Naive thymus-derived CD4-positive, alpha-beta T cell (primary cell): ENCODE data around the gene ERGIC3. TPM values are rescaled to one million over a fixed set of nuclear protein-coding genes. Genes with fewer than 3 reads are reported as not detected.

Experiments used
- ATAC-seq: fragments of 150-1000 bp; cut with Tn5 transposase; 2 replicates; pipeline ENCODE4 v1.10.0; 2021; ENCODE audit warnings: mild to moderate bottlenecking, moderate library complexity
- CTCF ChIA-PET: fragments of 350-600 bp; sonication (Branson Sonifier 250); formaldehyde crosslinking; loops from one replicate; lab custom pipeline; 2021; ENCODE audit warnings: antibody characterized with exemption; lab: Charles Lee
- POLR2A ChIA-PET: fragments of 350-600 bp; sonication (Branson Sonifier 250); formaldehyde crosslinking; loops from one replicate; lab custom pipeline; 2021; ENCODE audit warnings: antibody characterized with exemption, inconsistent platforms; lab: Charles Lee
- DNase-seq, 9 donors: peaks; one replicate each; pipeline versions ENCODE4 v3.0.0 to v3.0.0-alpha.2; 2020 to 2022; ENCODE audit warnings: mixed read lengths in 1 of 9
- H3K27ac ChIP-seq: one replicate; pipeline ENCODE4 v1.7.0; 2013; ENCODE audit warnings: mild to moderate bottlenecking, low read depth, low read length, moderate library complexity
- H3K27me3 ChIP-seq, 2 donors: one replicate each; pipeline ENCODE4 v1.7.0; 2013; ENCODE audit warnings: low read length in 2 of 2, mild to moderate bottlenecking in 2 of 2, moderate library complexity in 2 of 2; ENCODE audit not compliant: control insufficient read depth in 2 of 2, insufficient read depth in 2 of 2
- H3K36me3 ChIP-seq, 3 experiments: 1 replicate in 2 of 3; 2 replicates in 1 of 3; pipeline ENCODE4 v1.7.0; 2013; ENCODE audit warnings: low read length in 3 of 3, mild to moderate bottlenecking in 3 of 3, moderate library complexity in 1 of 3; ENCODE audit not compliant: insufficient read depth in 3 of 3, control insufficient read depth in 2 of 3
- H3K4me1 ChIP-seq, 2 donors: one replicate each; pipeline ENCODE4 v1.7.0; 2013; ENCODE audit warnings: low read length in 2 of 2, mild to moderate bottlenecking in 2 of 2, moderate library complexity in 1 of 2; ENCODE audit not compliant: control insufficient read depth in 2 of 2, insufficient read depth in 2 of 2
- H3K4me3 ChIP-seq: 2 replicates; pipeline ENCODE4 v1.7.0; 2013; ENCODE audit warnings: mild to moderate bottlenecking, low read length
- H3K9me3 ChIP-seq, 3 experiments: 1 replicate in 2 of 3; 2 replicates in 1 of 3; pipeline ENCODE4 v1.7.0; 2013; ENCODE audit warnings: low read length in 3 of 3; ENCODE audit not compliant: control insufficient read depth in 2 of 3
- H3K27ac Mint-ChIP-seq, 9 donors: one replicate each; pipeline ENCODE4 v1.8.0; 2020 to 2022; ENCODE audit warnings: mixed read lengths in 9 of 9, mild to moderate bottlenecking in 8 of 9, moderate library complexity in 5 of 9, inconsistent platforms in 2 of 9
- H3K27me3 Mint-ChIP-seq, 5 donors: one replicate each; pipeline ENCODE4 v1.8.0; 2021 to 2022; ENCODE audit warnings: mixed read lengths in 5 of 5, mild to moderate bottlenecking in 1 of 5
- H3K36me3 Mint-ChIP-seq, 5 donors: one replicate each; pipeline ENCODE4 v1.8.0; 2020 to 2022; ENCODE audit warnings: mixed read lengths in 5 of 5, mild to moderate bottlenecking in 3 of 5, inconsistent platforms in 1 of 5
- H3K4me1 Mint-ChIP-seq, 7 donors: one replicate each; pipeline ENCODE4 v1.8.0; 2020 to 2022; ENCODE audit warnings: mixed read lengths in 7 of 7, mild to moderate bottlenecking in 3 of 7, inconsistent platforms in 1 of 7
- H3K4me3 Mint-ChIP-seq, 10 donors: one replicate each; pipeline ENCODE4 v1.8.0; 2020 to 2022; ENCODE audit warnings: mild to moderate bottlenecking in 10 of 10, mixed read lengths in 10 of 10, moderate library complexity in 6 of 10, inconsistent platforms in 2 of 10
- H3K9me3 Mint-ChIP-seq, 11 donors: one replicate each; pipeline ENCODE4 v1.8.0; 2020 to 2022; ENCODE audit warnings: mixed read lengths in 11 of 11, mild to moderate bottlenecking in 4 of 11, inconsistent platforms in 1 of 11, moderate library complexity in 1 of 11
- intact Hi-C, 2 donors: fragments of 100-400 bp; cut with micrococcal nuclease; formaldehyde crosslinking; loops; one replicate each; pipeline ENCODE4 v1.15.1; 2023
- polyA plus RNA-seq, 2 donors: library from polyadenylated mRNA; unstranded; fragments of 300-500 nt; fragmentation: Illumina TruSeq; gene quantifications; one replicate each; pipeline ENCODE4 v1.2.3, GENCODE V29; 2021
- total RNA-seq, 6 experiments: library from RNA in 5 of 6; stranded (reverse) in 5 of 6; gene quantifications; 1 replicate in 5 of 6; 2 replicates in 1 of 6; pipeline ENCODE4 v1.2.3 and lab custom pipeline; 2021 to 2026

The ERGIC3 gene
- total and polyA plus RNA-seq, 7 experiments from 2014 or later: 135 to 158 (median 148) TPM

DNA sequence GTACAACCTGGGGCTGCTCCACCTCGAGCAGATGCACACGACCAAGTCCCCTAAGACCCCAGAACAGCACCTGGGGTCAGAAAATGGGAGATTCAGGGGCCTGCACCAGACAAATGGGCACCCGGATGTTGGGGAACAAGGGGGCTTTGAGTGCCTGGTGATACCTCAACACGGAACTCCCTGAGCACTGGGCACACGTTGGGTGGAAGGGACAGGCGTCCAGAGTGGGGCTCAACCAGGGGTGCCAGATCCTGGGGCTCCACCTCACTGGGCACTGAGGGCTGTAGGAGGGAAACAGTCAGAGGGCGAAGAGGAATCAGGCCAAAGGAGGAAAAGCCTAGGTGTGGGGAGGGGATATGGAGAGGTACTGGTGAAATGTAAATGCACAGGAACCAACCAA, 40.3 kb downstream of the ERGIC3 start:
- H3K27ac Mint-ChIP-seq: no peak overlapping the region
- no peaks in the 10 kb centered on the region for H3K36me3 Mint-ChIP-seq
- no peak overlapping the region for H3K27ac ChIP-seq
- peaks cover 0 to 3% (median 0%) of the 10 kb centered on the region in 5 donors for H3K27me3 Mint-ChIP-seq
- H3K9me3 ChIP-seq: peaks cover 0 to 6% (median 0%) of the 10 kb centered on the region in 3 experiments
- peak overlapping the region in 1 of 10 donors; percentile 56 for H3K4me3 Mint-ChIP-seq
- H3K4me1 Mint-ChIP-seq: no peaks in the 10 kb centered on the region
- intact Hi-C loops: no loop called here
- no peak overlapping the region for H3K4me3 ChIP-seq
- H3K27me3 ChIP-seq: no peaks in the 10 kb centered on the region
- ChIA-PET CTCF (no interaction called here), POLR2A (interaction anchor here (0.5 kb wide), 1 partner anchor 123 kb away, joined by 3 read pairs; no protein-coding TSS in a partner anchor)
- no peaks in the 10 kb centered on the region for H3K4me1 ChIP-seq
- ATAC-seq (no peak), DNase-seq (no peak)
- no peaks in the 10 kb centered on the region for H3K36me3 ChIP-seq
- H3K9me3 Mint-ChIP-seq: peaks cover 0 to 15% (median 6%) of the 10 kb centered on the region in 11 donors

GRCh38 chr20:35582741-35583404, 41.0 kb downstream of the ERGIC3 start:
- Histone ChIP-seq H3K4me3 (no peak overlapping the region), H3K36me3 (no peaks in the 10 kb centered on the region), H3K4me1 (no peaks in the 10 kb centered on the region), H3K27ac (no peak overlapping the region), H3K27me3 (no peaks in the 10 kb centered on the region), H3K9me3 (peaks cover 0 to 6% (median 0%) of the 10 kb centered on the region in 3 experiments)
- CTCF ChIA-PET: no interaction called here
- Mint-ChIP-seq H3K36me3 (no peaks in the 10 kb centered on the region), H3K4me3 (no peak overlapping the region), H3K27me3 (peaks cover 0 to 3% (median 0%) of the 10 kb centered on the region in 5 donors), H3K9me3 (peaks cover 0 to 15% (median 6%) of the 10 kb centered on the region in 11 donors), H3K27ac (no peak overlapping the region), H3K4me1 (no peaks in the 10 kb centered on the region)
- intact Hi-C loops: no loop called here
- no peak for ATAC-seq
- no peak for DNase-seq
- POLR2A ChIA-PET: interaction anchor here (1.3 kb wide), 1 partner anchor 19 kb away, joined by 3 read pairs; no protein-coding TSS in a partner anchor

DNA sequence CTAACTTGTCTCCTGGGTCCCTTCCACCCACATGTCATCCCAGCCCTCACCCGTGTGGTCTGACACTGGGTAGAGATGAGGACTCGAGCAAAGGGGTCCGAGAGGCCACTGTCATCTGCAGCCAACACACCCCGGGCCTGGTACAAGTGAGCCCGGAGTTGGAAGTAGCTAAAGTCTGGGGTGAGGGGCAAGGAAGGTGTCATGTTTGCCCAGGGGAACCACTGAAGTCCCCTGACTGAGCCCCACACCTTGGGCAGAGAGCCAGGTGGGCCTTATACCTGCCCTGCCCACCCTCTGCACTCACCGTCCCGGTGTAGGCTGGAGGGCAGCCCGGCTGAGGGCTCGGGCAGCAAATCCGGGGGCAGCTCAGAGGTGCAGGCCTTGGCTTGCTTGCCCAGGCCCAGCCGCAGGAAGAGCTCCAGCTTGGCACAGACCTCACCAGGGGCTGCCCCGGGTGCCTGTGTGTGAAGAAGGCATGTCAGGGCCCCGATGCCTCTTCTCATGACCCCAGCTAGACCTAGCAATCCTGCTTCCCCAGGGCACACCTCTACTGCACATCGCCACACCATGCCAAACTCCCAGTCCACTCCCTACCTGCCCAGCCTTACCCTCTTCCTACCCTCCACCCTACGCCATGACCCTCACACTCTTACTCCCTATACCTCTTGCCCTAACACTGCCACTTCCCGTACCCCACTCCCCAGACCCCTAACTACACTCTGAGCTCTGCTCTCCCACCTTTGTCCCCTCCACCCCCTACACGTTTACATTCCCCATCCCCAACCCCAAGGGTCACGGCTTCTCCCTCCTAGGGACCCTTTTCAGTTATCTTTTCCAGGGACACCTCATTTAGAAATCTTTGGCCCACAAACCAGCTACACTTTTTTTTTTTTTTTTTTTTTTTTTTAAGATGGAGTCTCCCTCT, 42.0 kb downstream of the ERGIC3 start:
- H3K9me3 Mint-ChIP-seq: peaks cover 0 to 15% (median 6%) of the 10 kb centered on the region in 11 donors
- H3K36me3 Mint-ChIP-seq: no peaks in the 10 kb centered on the region
- H3K4me3 Mint-ChIP-seq: no peak overlapping the region
- Histone ChIP-seq H3K27ac (no peak overlapping the region), H3K27me3 (no peaks in the 10 kb centered on the region), H3K4me3 (no peak overlapping the region), H3K9me3 (peaks cover 0 to 6% (median 0%) of the 10 kb centered on the region in 3 experiments), H3K4me1 (no peaks in the 10 kb centered on the region), H3K36me3 (no peaks in the 10 kb centered on the region)
- peaks cover 0 to 4% (median 0%) of the 10 kb centered on the region in 7 donors for H3K4me1 Mint-ChIP-seq
- ChIA-PET POLR2A (interaction anchor here (1.3 kb wide), 1 partner anchor 18 kb away, joined by 3 read pairs; no protein-coding TSS in a partner anchor), CTCF (no interaction called here)
- intact Hi-C loops: no loop called here
- no peak overlapping the region for H3K27ac Mint-ChIP-seq
- peaks cover 0 to 3% (median 0%) of the 10 kb centered on the region in 5 donors for H3K27me3 Mint-ChIP-seq
- ATAC-seq (no peak), DNase-seq (no peak)

GRCh38 chr20:35586751-35587425, 45.0 kb downstream of the ERGIC3 start:
- CTCF ChIA-PET: no interaction called here
- H3K36me3 Mint-ChIP-seq: no peaks in the 10 kb centered on the region
- POLR2A ChIA-PET: no interaction called here

GRCh38 chr20:35587436-35587835, 45.6 kb downstream of the ERGIC3 start:
- DNase-seq (no peak), ATAC-seq (no peak)
- Mint-ChIP-seq H3K36me3 (no peaks in the 10 kb centered on the region), H3K4me1 (peaks cover 0 to 4% (median 0%) of the 10 kb centered on the region in 7 donors), H3K27ac (no peak overlapping the region), H3K4me3 (no peak overlapping the region), H3K27me3 (no peaks in the 10 kb centered on the region), H3K9me3 (peaks cover 0 to 6% (median 0%) of the 10 kb centered on the region in 11 donors)
- POLR2A ChIA-PET: no interaction called here
- H3K27ac ChIP-seq: no peak overlapping the region
- no peak overlapping the region for H3K4me3 ChIP-seq
- no peaks in the 10 kb centered on the region for H3K27me3 ChIP-seq
- H3K4me1 ChIP-seq: no peaks in the 10 kb centered on the region
- CTCF ChIA-PET: no interaction called here
- intact Hi-C loops: no loop called here
- no peaks in the 10 kb centered on the region for H3K9me3 ChIP-seq
- H3K36me3 ChIP-seq: no peaks in the 10 kb centered on the region

More at GRCh38 chr20:35586751-35587425, 45.0 kb downstream of the ERGIC3 start:
- peaks cover 0 to 4% (median 0%) of the 10 kb centered on the region in 7 donors for H3K4me1 Mint-ChIP-seq
- no peak overlapping the region for H3K4me3 Mint-ChIP-seq
- no peak overlapping the region for H3K27ac ChIP-seq
- no peak for DNase-seq
- no peak overlapping the region for H3K27ac Mint-ChIP-seq
- H3K4me1 ChIP-seq: no peaks in the 10 kb centered on the region
- no peaks in the 10 kb centered on the region for H3K36me3 ChIP-seq
- H3K9me3 Mint-ChIP-seq: peaks cover 0 to 8% (median 0%) of the 10 kb centered on the region in 11 donors
- H3K27me3 Mint-ChIP-seq: peaks cover 0 to 3% (median 0%) of the 10 kb centered on the region in 5 donors
- H3K4me3 ChIP-seq: no peak overlapping the region
- intact Hi-C loops: no loop called here
- peaks cover 0 to 1% (median 0%) of the 10 kb centered on the region in 3 experiments for H3K9me3 ChIP-seq
- ATAC-seq: no peak
- no peaks in the 10 kb centered on the region for H3K27me3 ChIP-seq

DNA sequence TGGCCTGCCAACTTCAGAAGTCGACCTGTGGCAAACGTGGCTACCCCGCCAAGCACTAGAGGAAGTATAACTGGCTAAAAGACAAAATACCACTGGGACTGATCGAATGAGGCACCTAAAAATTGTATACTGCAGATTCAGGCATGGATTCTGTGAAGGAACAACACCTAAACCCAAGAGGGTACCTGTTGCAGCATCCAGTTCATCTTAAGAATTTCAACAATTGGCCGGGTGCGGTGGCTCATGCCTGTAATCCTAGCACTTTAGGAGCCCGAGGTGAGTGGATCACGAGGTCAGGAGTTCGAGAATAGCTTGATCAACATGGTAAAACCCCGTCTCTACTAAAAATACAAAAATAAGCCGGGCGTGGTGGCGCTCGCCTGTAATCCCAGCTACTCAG, 46.5 kb downstream of the ERGIC3 start:
- no peaks in the 10 kb centered on the region for H3K36me3 Mint-ChIP-seq
- H3K4me3 Mint-ChIP-seq: no peak overlapping the region
- peaks cover 0 to 6% (median 0%) of the 10 kb centered on the region in 11 donors for H3K9me3 Mint-ChIP-seq
- Histone ChIP-seq H3K4me1 (no peaks in the 10 kb centered on the region), H3K36me3 (no peaks in the 10 kb centered on the region), H3K27me3 (no peaks in the 10 kb centered on the region), H3K4me3 (no peak overlapping the region), H3K27ac (no peak overlapping the region), H3K9me3 (no peaks in the 10 kb centered on the region)
- ATAC-seq (no peak), DNase-seq (no peak)
- POLR2A ChIA-PET: interaction anchor here (0.8 kb wide), 1 partner anchor 211 kb away, joined by 3 read pairs; no protein-coding TSS in a partner anchor
- H3K27ac Mint-ChIP-seq: no peak overlapping the region
- CTCF ChIA-PET: interaction anchor here (0.8 kb wide), 1 partner anchor 15 kb away, joined by 4 read pairs; no protein-coding TSS in a partner anchor
- H3K4me1 Mint-ChIP-seq: peaks cover 0 to 4% (median 0%) of the 10 kb centered on the region in 7 donors
- no peaks in the 10 kb centered on the region for H3K27me3 Mint-ChIP-seq
- intact Hi-C loops: no loop called here
